GM03348 (cell line): ENCODE measurements around the gene ZNG1F.
"Not testable (repeated sequence)": the region's sequence is repeated elsewhere in the genome, so short reads cannot be mapped to it uniquely, and the experiment has no call there.

Experiments used
- DNase-seq: peaks from one replicate; pipeline ENCODE4 v3.0.0; 2012; ENCODE audit warnings: low spot score

Gene ZNG1F

DNA sequence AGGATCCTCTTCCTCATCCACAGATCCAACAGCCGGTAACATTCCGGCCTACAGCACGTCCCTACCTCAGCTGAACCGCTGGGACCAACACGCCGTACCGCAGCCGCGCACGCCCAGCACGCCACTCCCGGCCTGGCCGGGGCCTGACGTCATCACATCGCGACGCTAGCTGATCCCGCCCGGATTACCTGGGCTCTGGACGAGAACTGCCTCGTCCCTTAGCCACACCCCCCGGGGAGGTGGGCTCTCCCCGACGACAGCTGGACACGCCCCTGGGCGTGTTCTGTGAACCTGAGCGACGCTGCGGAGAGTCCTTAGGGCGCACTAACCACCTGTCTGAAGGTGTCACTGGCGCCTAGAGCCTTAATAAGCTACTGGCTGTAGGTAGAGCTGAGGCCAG, at the start of gene ZNG1F:
ZNG1F (minus strand) TSS at position 101 of the 400 bp plus-strand sequence; CDS start at position 42, 59 bp downstream.
- DNase-seq: not testable (repeated sequence)

- DNase-seq: peak; percentile 9
Observed at GRCh38 chr9:41237110-41237749, 48.1 kb upstream of the ZNG1F start.

DNA sequence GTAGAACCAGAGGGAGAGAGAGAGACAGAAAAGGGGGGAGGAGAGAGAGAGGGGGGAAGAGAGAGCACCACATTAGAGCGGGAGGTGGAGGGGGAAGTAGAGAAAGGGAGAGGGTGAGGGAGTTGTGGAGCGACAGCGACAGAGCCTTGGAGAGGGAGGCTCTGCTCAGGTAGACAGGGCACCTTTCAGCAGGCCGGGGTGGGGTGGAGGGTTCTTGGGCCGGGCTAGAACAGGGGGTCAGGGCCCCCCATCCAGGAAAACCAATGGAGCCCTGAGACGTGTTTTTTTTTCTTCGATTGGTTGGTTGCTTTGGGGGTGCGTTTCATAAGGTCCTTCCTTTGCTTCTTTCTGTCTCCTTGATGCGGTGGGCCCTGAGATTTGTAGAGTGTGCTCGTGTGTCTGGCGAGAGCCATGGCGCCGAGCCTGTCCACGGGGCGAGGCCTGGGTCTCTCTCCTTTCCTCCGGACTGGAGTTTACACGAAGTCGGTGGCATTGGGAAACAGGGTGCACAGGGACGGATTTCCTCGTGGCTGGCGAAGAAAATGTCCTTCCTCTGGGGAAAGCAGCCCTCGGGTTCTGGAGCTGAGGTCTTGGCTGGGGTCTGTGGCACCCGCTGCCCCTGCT, 47.5 kb upstream of the ZNG1F start:
- DNase-seq: not testable (repeated sequence)

DNA sequence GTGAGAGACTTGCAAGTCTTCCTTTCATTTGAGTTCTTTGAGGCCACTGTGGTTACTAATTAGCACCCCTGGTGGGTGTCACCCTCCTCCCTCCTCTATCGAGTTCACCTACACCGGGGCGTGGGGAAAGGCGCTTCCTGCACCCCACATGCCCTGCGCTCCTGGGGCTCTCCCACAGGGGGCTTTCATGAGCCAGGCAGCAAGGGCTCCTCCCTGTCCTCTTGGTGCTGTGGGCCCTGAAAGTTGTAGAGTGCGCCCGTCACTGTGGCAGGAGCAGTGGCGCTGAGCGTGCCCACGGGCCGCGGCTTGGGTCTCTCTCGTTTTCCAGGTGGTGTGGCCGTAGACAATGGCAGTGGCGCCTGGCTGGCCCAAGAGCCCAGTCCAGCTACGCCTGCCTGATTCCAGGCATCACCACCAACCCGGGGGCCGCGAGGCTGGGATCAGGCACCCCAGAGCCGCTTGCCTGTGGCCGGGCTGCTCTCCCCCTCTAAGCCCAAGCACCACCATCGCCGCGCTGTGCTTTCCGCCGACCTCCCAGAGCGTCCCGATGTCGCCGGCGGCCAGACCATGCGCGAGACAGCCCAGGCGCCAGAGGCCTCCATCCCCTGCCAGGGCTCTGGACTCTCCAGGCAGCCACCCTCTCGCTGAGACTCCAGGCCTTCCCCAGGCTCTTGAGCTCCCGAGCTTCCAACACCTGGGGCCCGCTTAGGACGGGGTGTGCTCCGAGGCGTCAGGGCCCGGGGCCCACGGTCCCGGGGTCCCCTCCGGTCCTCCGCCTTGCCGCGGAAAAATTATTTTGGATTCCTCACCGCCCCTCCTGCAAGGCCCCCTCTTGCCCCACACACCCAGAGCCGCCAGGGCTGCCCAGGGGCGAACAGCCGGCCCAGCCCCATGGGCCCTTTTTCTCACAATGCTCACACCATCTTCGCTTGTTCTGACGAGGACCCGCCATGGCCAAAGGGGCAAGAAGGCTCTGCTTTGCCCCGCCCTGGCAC, 46.0 kb upstream of the ZNG1F start:
- DNase-seq: peak; percentile 6

GRCh38 chr9:41234221-41234620, 45.1 kb upstream of the ZNG1F start:
- DNase-seq: not testable (repeated sequence)

- not testable (repeated sequence) for DNase-seq
Observed at GRCh38 chr9:41232326-41232725, 43.2 kb upstream of the ZNG1F start.

GRCh38 chr9:41230418-41230817, 41.3 kb upstream of the ZNG1F start:
- peak; percentile 8 for DNase-seq

DNA sequence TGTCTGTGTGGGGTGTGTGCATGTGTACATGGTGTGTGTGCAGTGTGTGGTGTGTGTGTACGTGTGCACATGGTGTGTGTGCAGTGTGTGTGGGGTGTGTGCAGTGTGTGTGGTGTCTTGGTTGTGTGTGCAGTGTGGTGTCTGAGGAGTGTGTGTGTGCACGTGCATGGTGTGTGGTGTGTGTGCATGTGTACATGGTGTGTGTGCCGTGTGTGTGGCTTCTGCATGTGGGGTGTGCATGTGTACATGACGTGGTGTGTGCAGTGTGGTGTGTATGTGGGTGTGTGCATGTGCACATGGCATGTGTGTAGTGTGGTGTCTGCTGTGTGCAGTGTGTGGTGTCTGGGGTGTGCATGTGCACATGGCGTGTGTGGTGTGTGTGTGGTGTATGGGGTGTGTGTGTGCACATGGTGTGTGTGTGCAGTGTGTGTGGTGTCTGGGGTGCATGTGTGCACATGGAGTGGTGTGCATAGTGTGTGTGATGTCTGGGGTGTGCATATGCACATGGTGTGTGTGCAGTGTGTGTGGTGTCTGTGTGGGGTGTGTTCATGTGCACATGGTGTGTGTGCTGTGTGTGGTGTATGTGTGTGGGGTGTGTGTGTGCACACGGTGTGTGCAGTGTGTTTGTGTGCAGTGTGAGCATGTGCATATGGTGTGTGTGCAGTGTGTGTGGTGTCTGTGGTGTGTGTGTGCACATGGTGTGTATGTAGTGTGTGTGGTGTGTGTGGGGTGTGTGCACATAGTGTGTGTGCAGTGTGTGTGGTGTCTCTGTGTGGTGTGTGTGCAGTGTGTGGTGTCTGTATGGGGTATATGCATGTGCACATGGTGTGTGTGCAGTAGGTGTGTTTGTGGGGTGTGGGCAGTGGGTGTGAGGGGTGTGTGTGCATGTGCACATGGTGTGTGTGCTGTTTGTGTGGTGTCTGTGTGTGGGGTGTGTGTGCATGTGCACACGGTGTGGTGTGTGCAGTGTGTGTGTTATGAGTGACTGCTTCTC, 40.6 kb upstream of the ZNG1F start:
- peak; percentile 32 for DNase-seq

- DNase-seq: not testable (repeated sequence)
Observed at GRCh38 chr9:41219831-41220230, 30.7 kb upstream of the ZNG1F start.

- DNase-seq: not testable (repeated sequence)
Observed at GRCh38 chr9:41188439-41188838, 678 bp downstream of the ZNG1F start.

GRCh38 chr9:41174994-41175393, 14.1 kb downstream of the ZNG1F start:
- not testable (repeated sequence) for DNase-seq

GRCh38 chr9:41150116-41150515, 39.0 kb downstream of the ZNG1F start:
- DNase-seq: not testable (repeated sequence)

GRCh38 chr9:41141878-41142277, 47.2 kb downstream of the ZNG1F start:
- DNase-seq: not testable (repeated sequence)

DNA sequence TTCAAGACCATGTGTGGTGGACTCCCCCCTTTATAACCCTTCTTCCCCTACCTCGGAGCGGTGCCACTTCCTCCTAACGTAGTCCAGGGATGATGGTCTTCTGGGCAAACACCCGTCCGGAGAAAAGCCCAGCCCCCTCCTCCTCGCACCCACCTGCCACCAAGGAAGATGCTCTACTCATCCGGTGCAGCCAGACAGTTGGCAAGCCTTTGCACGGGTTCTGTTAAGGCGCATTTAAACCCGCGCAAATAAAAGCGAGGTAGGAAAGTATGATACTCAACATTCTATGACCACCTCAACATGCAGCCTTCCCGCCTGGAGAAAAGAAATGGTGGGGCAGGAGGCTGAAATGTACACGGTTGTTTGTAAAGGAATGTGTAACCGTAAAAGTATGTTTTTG, 60.5 kb downstream of the ZNG1F start, which contains the start of gene FOXD4L6:
FOXD4L6 (minus strand) TSS at position 101 of the 400 bp plus-strand sequence. CDS start 298 bp downstream, outside the sequence.
- DNase-seq: not testable (repeated sequence)

- not testable (repeated sequence) for DNase-seq
Observed at GRCh38 chr9:41126746-41127446, 62.2 kb downstream of the ZNG1F start.

- not testable (repeated sequence) for DNase-seq
Observed at GRCh38 chr9:41125936-41126335, 63.2 kb downstream of the ZNG1F start.

DNA sequence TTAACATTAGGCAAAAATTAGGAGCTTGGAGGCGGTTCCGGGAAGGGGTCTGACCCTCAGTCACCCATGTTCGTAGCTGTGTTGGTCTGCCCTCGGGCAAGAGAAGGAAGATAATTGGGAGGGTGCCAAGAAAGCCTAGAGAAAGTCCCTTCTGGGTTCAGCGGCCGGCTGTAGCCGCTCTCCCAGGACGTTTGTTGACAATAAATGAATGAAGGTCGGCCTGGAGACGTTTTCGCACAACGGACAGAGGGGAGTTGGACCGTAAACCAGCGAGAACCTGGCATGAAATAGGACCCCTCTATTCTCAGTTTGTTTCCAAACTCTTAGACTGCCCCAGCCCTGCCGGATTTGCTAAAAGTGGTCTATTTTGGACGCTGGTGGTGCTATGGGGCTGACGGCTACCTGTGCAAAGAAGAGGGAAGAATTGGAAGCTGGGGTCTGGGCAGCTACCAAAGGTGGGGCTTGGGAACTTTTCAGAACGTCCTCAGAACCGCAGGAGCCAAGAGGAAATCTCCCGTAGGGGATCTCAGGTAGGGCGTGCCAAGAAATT, 63.9 kb downstream of the ZNG1F start:
- not testable (repeated sequence) for DNase-seq

GRCh38 chr9:41124250-41125108, 64.6 kb downstream of the ZNG1F start:
- DNase-seq: not testable (repeated sequence)

- DNase-seq: not testable (repeated sequence)
Observed at GRCh38 chr9:41123812-41124211, 65.3 kb downstream of the ZNG1F start.
